Fibroblast of skin of left quadriceps (primary cell): ENCODE data around the gene PIGU.
"Not testable (repeated sequence)": the region's sequence is repeated elsewhere in the genome, so short reads cannot be mapped to it uniquely, and the experiment has no call there.

Experiments used
- DNase-seq, 2 experiments: peaks; one replicate each; pipeline ENCODE4 v3.0.0-alpha.2; 2013; ENCODE audit warnings: low read depth in 2 of 2

The PIGU gene

GRCh38 chr20:34621383-34622367 lies 55.2 kb downstream of the PIGU start:
- DNase-seq, result no peak

GRCh38 chr20:34621036-34621343 lies 55.9 kb downstream of the PIGU start:
- no peak for DNase-seq

GRCh38 chr20:34618676-34619075 lies 58.2 kb downstream of the PIGU start:
- no peak for DNase-seq

- DNase-seq, result not testable (repeated sequence)
These were observed 60.0 kb downstream of the PIGU start for GRCh38 chr20:34616913-34617312.

GRCh38 chr20:34615477-34615876 lies 61.4 kb downstream of the PIGU start:
- no peak for DNase-seq

GRCh38 chr20:34611976-34612375 lies 64.9 kb downstream of the PIGU start:
- DNase-seq, result not testable (repeated sequence)

GRCh38 chr20:34607066-34607465 lies 69.8 kb downstream of the PIGU start:
- no peak for DNase-seq

GRCh38 chr20:34604980-34605788 lies 71.7 kb downstream of the PIGU start:
- peak in 1 of 2 experiments; percentile 36 for DNase-seq

- no peak for DNase-seq
These were observed 75.8 kb downstream of the PIGU start for GRCh38 chr20:34600892-34601653.

GRCh38 chr20:34595377-34596184 lies 81.3 kb downstream of the PIGU start:
- no peak for DNase-seq

- DNase-seq, result no peak
These were observed 90.3 kb downstream of the PIGU start for GRCh38 chr20:34586488-34587163.

- DNase-seq, result no peak
These were observed 91.9 kb downstream of the PIGU start for GRCh38 chr20:34585019-34585418.

GRCh38 chr20:34583544-34583943 lies 93.3 kb downstream of the PIGU start:
- DNase-seq, result no peak

GRCh38 chr20:34582911-34583310 lies 94.0 kb downstream of the PIGU start:
- no peak for DNase-seq

- no peak for DNase-seq
These were observed 94.7 kb downstream of the PIGU start for GRCh38 chr20:34582221-34582620.

GRCh38 chr20:34581341-34582184 lies 95.3 kb downstream of the PIGU start:
- peak; percentile 23 for DNase-seq

GRCh38 chr20:34579979-34580940 lies 96.6 kb downstream of the PIGU start:
- no peak for DNase-seq

GRCh38 chr20:34579191-34579978 lies 97.5 kb downstream of the PIGU start:
- peak in 1 of 2 experiments; percentile 21 for DNase-seq
